Pancreas (tissue), 10 donors: ENCODE measurements around the gene TENM3. TPM values are rescaled to one million over a fixed set of nuclear protein-coding genes. Genes with fewer than 3 reads are reported as not detected.
"Not testable (repeated sequence)": the region's sequence is repeated elsewhere in the genome, so short reads cannot be mapped to it uniquely, and the experiment has no call there.

Experiments used
- ATAC-seq, 4 donors: fragments of 200-7000 bp; cut with Tn5 transposase; one replicate each; pipeline versions ENCODE4 v1.8.0 to v1.9.1; 2020; ENCODE audit warnings: mild to moderate bottlenecking in 4 of 4, moderate library complexity in 4 of 4
- DNase-seq, 6 donors: peaks; one replicate each; pipeline ENCODE4 v3.0.0-alpha.2; 2020
- FAIRE-seq: peaks from 2 replicates; lab custom pipeline; 2012; peaks lifted over from hg19 to GRCh38; lab: Jason Lieb, UNC
- H3K27ac ChIP-seq, 4 donors: fragments of 200-600 bp; sonication (generic); 1 replicate in 3 of 4; 2 replicates in 1 of 4; pipeline versions ENCODE4 v1.5.0 to v1.8.0; 2020
- H3K27me3 ChIP-seq, 4 donors: fragments of 200-600 bp; one replicate each; pipeline ENCODE4 v1.8.0; 2021
- H3K36me3 ChIP-seq, 3 donors: fragments of 200-600 bp; sonication (generic) in 1 of 3; one replicate each; pipeline versions ENCODE4 v1.5.0 to v1.8.0; 2020 to 2021
- H3K4me1 ChIP-seq, 3 donors: fragments of 200-600 bp; one replicate each; pipeline ENCODE4 v1.8.0; 2021
- H3K4me3 ChIP-seq, 4 donors: fragments of 200-600 bp; sonication (generic) in 2 of 4; one replicate each; pipeline versions ENCODE4 v1.5.0 to v1.8.0; 2020 to 2021
- H3K9me3 ChIP-seq, 4 donors: fragments of 200-600 bp; one replicate each; pipeline ENCODE4 v1.8.0; 2021
- CTCF ChIP-seq, 4 donors: fragments of 200-600 bp; sonication (generic) in 3 of 4; IDR thresholded peaks; one replicate each; pipeline versions ENCODE4 v1.5.0 to v1.8.0; 2021; ENCODE audit warnings: antibody characterized with exemption in 4 of 4
- WGBS, 2 donors: extraction: QIAGEN DNeasy Blood & Tissue Kit; methylation state at CpG; one replicate each; pipeline ENCODE4 v1.1.7; 2013; 5-methylcytosine and 5-hydroxymethylcytosine counted together
- intact Hi-C, 3 donors: fragments of 100-400 bp; cut with DNase I; formaldehyde crosslinking; loops; one replicate each; pipeline versions ENCODE4 v1.11.1 to v1.14.2; 2022
- polyA plus RNA-seq, 2 donors: library from polyadenylated mRNA; stranded (reverse); fragments of 200-250 nt; gene quantifications; one replicate each; pipeline ENCODE4 v1.2.3, GENCODE V29; 2013
- total RNA-seq, 6 donors: library from RNA; stranded (reverse); fragmentation: NEBNext Ultra II Directional in 4 of 6; extraction: Animal tissue kit (Norgen Biotek cat#: 25700) in 4 of 6; gene quantifications; one replicate each; pipeline versions ENCODE4 v1.2.1 to v1.2.4, GENCODE V29; 2021 to 2023
- donor health status: healthy with polysubstance abuse.
- donor health status: DM: no; HTN: no; CAD: no; lungs with moderate emphysema.
- donor health status: DM: no; HTN: no; CAD: no.
- donor health status: control.
- donor health status: control.
- donor health status: Bipolar disorder and iron deficiency.
- donor health status: DM: yes; HTN: yes; CAD: no.
- donor health status: DM: no; HTN: no; CAD: no.
- donor health status: DM: no; HTN: no; CAD: no.
- donor health status: DM: yes; HTN: yes; CAD: no.

Gene TENM3
- total and polyA plus RNA-seq, 8 donors: 0.99 to 6.1 (median 4.4) TPM

- FAIRE-seq (no peak), ATAC-seq (no peak), DNase-seq (no peak)
- WGBS, 2 donors: 52 to 64% methylated on average over 5 of the region's 5 CpGs
- H3K27ac ChIP-seq: no peak overlapping the region
- no peaks in the 10 kb centered on the region for H3K9me3 ChIP-seq
- intact Hi-C loops: no loop called here
- H3K4me3 ChIP-seq: no peak overlapping the region
- no peaks in the 10 kb centered on the region for H3K27me3 ChIP-seq
- TF ChIP-seq CTCF (IDR thresholded peaks at IDR 0.05): no peak
- no peaks in the 10 kb centered on the region for H3K36me3 ChIP-seq
- no peaks in the 10 kb centered on the region for H3K4me1 ChIP-seq
Observed at GRCh38 chr4:182231496-182231895, 11.7 kb upstream of the TENM3 start.

GRCh38 chr4:182233310-182234090, 9.7 kb upstream of the TENM3 start:
- no peaks in the 10 kb centered on the region for H3K27me3 ChIP-seq
- ATAC-seq (no peak), DNase-seq (no peak), FAIRE-seq (no peak)
- H3K9me3 ChIP-seq: no peaks in the 10 kb centered on the region
- no peak overlapping the region for H3K4me3 ChIP-seq
- H3K4me1 ChIP-seq: no peaks in the 10 kb centered on the region
- no peaks in the 10 kb centered on the region for H3K36me3 ChIP-seq
- intact Hi-C loops: no loop called here
- WGBS, 2 donors: 60 to 73% methylated on average over 12 of the region's 12 CpGs
- no peak overlapping the region for H3K27ac ChIP-seq
- no peak for TF ChIP-seq CTCF (IDR thresholded peaks at IDR 0.05)

- no peak for DNase-seq
- H3K36me3 ChIP-seq: no peaks in the 10 kb centered on the region
- H3K9me3 ChIP-seq: no peaks in the 10 kb centered on the region
- no peaks in the 10 kb centered on the region for H3K4me1 ChIP-seq
- WGBS, 2 donors: 60 to 71% methylated on average over 11 of the region's 11 CpGs
- intact Hi-C loops: no loop called here
- no peak overlapping the region for H3K27ac ChIP-seq
- ATAC-seq: no peak
- no peak for TF ChIP-seq CTCF (IDR thresholded peaks at IDR 0.05)
- no peak for FAIRE-seq
- H3K27me3 ChIP-seq: no peaks in the 10 kb centered on the region
- no peak overlapping the region for H3K4me3 ChIP-seq
Observed at GRCh38 chr4:182235021-182235795, 8.0 kb upstream of the TENM3 start.

- ATAC-seq (no peak), DNase-seq (no peak), FAIRE-seq (no peak)
- intact Hi-C loops: no loop called here
- Histone ChIP-seq H3K4me3 (no peak overlapping the region), H3K36me3 (no peaks in the 10 kb centered on the region), H3K27me3 (no peaks in the 10 kb centered on the region), H3K9me3 (no peaks in the 10 kb centered on the region), H3K4me1 (no peaks in the 10 kb centered on the region), H3K27ac (no peak overlapping the region)
- no peak for TF ChIP-seq CTCF (IDR thresholded peaks at IDR 0.05)
- 46 to 67% methylated on average over 2 of the region's 2 CpGs for WGBS, 2 donors
Observed at GRCh38 chr4:182236186-182236585, 7.0 kb upstream of the TENM3 start.

- H3K36me3 ChIP-seq, H3K27ac ChIP-seq, intact Hi-C loops, H3K27me3 ChIP-seq, ATAC-seq, FAIRE-seq, H3K4me1 ChIP-seq, H3K9me3 ChIP-seq, DNase-seq, H3K4me3 ChIP-seq: not testable (repeated sequence)
- WGBS, 2 donors: 81 to 87% methylated on average over 6 of the region's 6 CpGs
Observed at GRCh38 chr4:182237010-182237409, 6.2 kb upstream of the TENM3 start.
